GM12864 (cell line): ENCODE measurements around the gene CADPS2.

Experiments
- DNase-seq: peaks from one replicate; pipeline ENCODE4 v3.0.0-alpha.2; 2011; ENCODE audit warnings: low read depth
- H3K4me3 ChIP-seq: 2 replicates; pipeline ENCODE4 v1.5.1; 2011; ENCODE audit warnings: mild to moderate bottlenecking, low read depth, low read length, control low read depth
- CTCF ChIP-seq: IDR thresholded peaks from 2 replicates; pipeline ENCODE4 v1.5.1; 2011; ENCODE audit warnings: low read depth, mild to moderate bottlenecking, moderate library complexity, low read length, control low read depth, inconsistent platforms; ENCODE audit errors: missing control alignments

The CADPS2 gene

DNA sequence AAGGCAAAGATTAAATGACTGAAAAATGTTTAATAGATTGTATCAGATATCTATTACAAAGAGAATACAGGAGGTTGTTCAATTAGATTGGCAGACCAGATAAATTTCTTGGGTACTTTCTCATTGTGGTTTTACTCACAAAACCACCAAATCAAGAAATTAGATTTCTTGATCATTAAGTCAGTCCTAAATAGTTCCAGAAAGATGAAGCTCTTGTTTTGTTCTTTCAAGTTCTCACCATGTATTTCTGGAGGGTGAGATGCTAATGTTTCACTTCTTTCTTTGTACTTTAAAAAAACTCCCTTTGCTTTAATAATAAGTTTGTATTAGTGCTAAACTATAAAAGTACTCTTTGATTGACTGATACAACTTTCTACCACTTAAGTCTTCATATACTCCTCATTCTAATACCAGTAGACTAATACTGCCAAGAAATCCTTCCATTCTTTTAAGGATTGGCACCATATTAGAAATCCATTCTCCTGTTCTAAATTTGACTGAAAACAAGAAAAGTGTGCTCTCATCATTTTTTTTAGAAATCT, 256.8 kb downstream of the CADPS2 start:
- no peak for DNase-seq
- TF ChIP-seq CTCF = no peak
- no peak overlapping the region for H3K4me3 ChIP-seq

DNA sequence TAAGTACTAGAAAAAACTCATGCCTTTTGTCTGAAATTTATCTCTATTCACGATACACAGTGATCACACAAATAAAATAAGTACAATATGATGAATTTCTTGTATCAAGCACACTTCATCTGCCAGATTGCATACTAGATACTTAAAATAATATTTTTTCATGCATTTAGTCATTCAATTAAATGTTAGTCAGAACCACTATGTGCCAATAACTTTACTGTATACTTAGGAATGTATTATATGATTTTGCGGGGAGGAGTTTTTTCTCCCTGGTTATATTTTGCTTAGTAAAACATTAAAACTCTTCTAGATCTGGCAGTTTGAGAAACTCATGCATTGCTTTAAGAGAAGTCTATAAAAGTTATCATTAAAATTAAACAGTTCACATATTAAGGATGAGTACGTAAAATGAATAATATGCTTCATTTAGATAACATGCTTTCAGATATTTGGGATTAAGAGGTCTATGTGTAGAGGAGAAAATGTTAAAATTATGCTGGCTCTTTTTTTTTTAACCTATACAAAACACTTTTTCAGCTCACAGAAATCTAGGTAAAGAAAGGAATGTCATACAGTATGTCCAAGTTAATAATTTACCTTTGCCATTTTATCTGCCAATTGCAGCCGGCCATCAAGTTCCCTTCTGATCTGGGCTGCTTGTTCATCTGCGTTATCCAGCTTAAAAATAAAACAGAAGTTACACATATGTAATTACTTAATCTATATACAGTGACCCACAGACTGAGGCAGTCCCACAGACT, 257.4 kb downstream of the CADPS2 start:
- TF ChIP-seq CTCF = no peak
- DNase-seq = no peak
- H3K4me3 ChIP-seq = no peak overlapping the region

DNA sequence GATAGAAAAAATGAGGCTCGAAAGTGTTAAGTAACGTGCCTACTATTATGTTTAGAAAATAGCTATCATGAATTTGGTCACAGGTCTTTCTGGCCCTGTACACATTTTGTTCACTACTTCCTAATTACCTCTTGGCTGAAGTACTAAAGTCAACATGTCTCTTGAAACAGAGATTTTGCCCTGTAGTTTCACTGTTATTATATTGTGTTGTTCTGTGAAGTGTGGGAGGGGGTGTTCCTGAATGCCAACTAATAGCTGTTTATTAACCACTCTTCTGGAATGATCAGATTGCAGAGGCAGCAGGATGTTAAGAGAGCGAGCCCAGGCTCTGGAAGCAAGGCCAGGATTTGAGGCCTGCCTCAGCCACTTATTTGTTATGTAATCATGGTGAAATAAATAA, 259.5 kb downstream of the CADPS2 start:
- TF ChIP-seq CTCF = no peak
- DNase-seq = no peak
- H3K4me3 ChIP-seq = no peak overlapping the region

DNA sequence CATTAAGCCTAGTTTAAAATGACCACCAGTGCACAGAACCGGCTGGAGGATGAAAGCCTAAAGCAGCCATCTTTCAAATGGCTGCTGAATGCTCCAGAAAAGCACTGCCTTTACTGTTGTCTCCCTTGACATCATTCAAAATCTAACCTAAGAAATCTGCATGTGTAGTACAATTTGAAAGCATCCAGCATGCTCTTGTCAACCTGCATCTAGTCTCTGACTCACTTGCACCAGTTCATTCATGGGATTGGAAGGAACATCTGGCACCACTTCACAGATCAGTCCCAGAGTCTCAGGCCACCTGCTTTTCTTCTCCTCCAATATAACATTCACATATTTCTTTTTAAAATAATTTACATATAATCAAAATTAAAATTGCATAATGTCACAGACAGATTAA, 263.6 kb downstream of the CADPS2 start:
- DNase-seq = no peak
- no peak overlapping the region for H3K4me3 ChIP-seq
- TF ChIP-seq CTCF = no peak

GRCh38 chr7:122619664-122620063, 266.6 kb downstream of the CADPS2 start:
- DNase-seq = no peak
- no peak overlapping the region for H3K4me3 ChIP-seq
- TF ChIP-seq CTCF = no peak

- no peak for TF ChIP-seq CTCF
- no peak overlapping the region for H3K4me3 ChIP-seq
- no peak for DNase-seq
These were observed 267.6 kb downstream of the CADPS2 start for GRCh38 chr7:122618585-122619189.

DNA sequence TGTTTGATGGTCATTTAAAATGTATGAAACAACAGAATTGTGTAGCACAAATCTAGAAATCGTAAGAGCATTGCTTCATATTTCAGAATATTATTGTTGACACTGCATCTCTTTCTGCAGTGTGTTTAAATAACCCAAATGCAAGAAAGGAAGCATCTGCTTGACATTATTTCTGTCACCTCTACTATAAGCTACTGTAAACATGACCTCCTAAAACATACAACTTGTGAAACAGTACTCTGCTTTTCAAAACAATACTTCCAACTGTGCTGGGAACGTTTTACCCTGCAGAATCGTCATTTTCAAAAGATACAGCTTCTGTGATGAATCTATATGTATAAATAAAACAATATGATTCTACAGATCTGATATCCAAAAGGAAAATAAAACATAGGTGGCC, 269.3 kb downstream of the CADPS2 start:
- no peak for TF ChIP-seq CTCF
- DNase-seq = no peak
- H3K4me3 ChIP-seq = no peak overlapping the region
